HG03460 (cell line): ENCODE data around the gene MAN1C1.

Experiments
- ATAC-seq: cut with Tn5 transposase; IDR thresholded peaks from one replicate; pipeline ENCODE4 v1.9.1; 2021; ENCODE audit not compliant: unreplicated experiment

MAN1C1 gene

GRCh38 chr1:25675729-25676476, 59.3 kb downstream of the MAN1C1 start:
- peak; percentile 89 for ATAC-seq

GRCh38 chr1:25676488-25676887, 59.9 kb downstream of the MAN1C1 start:
- ATAC-seq = no peak

GRCh38 chr1:25677193-25677773, 60.7 kb downstream of the MAN1C1 start:
- no peak for ATAC-seq

- ATAC-seq = no peak
These were observed 62.6 kb downstream of the MAN1C1 start for GRCh38 chr1:25679171-25679570.

- no peak for ATAC-seq
These were observed 64.1 kb downstream of the MAN1C1 start for GRCh38 chr1:25680701-25681100.

- ATAC-seq = no peak
These were observed 65.5 kb downstream of the MAN1C1 start for GRCh38 chr1:25682059-25682601.

- ATAC-seq = no peak
These were observed 66.6 kb downstream of the MAN1C1 start for GRCh38 chr1:25683177-25683576.

- ATAC-seq = no peak
These were observed 67.1 kb downstream of the MAN1C1 start for GRCh38 chr1:25683731-25684130.

- no peak for ATAC-seq
These were observed 67.8 kb downstream of the MAN1C1 start for GRCh38 chr1:25684216-25684965.

- no peak for ATAC-seq
These were observed 68.7 kb downstream of the MAN1C1 start for GRCh38 chr1:25685211-25685750.

GRCh38 chr1:25685938-25686665, 69.5 kb downstream of the MAN1C1 start:
- no peak for ATAC-seq

GRCh38 chr1:25687221-25688017, 70.8 kb downstream of the MAN1C1 start:
- ATAC-seq = no peak

GRCh38 chr1:25688390-25689119, 72.0 kb downstream of the MAN1C1 start:
- ATAC-seq = no peak

- ATAC-seq = no peak
These were observed 73.2 kb downstream of the MAN1C1 start for GRCh38 chr1:25689686-25690381.

GRCh38 chr1:25690396-25690956, 73.9 kb downstream of the MAN1C1 start:
- no peak for ATAC-seq

GRCh38 chr1:25691211-25691610, 74.6 kb downstream of the MAN1C1 start:
- no peak for ATAC-seq

- no peak for ATAC-seq
These were observed 76.0 kb downstream of the MAN1C1 start for GRCh38 chr1:25692560-25692959.
